HG02588 (cell line): ENCODE results near the gene LRRC23.
A peak's percentile ranks its signal among the peaks of the same experiment; 100 is the strongest.
"Not testable (repeated sequence)": the region's sequence is repeated elsewhere in the genome, so short reads cannot be mapped to it uniquely, and the experiment has no call there.

ENCODE experiments used
- ATAC-seq: cut with Tn5 transposase; IDR thresholded peaks from one replicate; pipeline ENCODE4 v1.9.1; 2021; ENCODE audit warnings: mild to moderate bottlenecking, moderate library complexity; ENCODE audit not compliant: unreplicated experiment

The LRRC23 gene

DNA sequence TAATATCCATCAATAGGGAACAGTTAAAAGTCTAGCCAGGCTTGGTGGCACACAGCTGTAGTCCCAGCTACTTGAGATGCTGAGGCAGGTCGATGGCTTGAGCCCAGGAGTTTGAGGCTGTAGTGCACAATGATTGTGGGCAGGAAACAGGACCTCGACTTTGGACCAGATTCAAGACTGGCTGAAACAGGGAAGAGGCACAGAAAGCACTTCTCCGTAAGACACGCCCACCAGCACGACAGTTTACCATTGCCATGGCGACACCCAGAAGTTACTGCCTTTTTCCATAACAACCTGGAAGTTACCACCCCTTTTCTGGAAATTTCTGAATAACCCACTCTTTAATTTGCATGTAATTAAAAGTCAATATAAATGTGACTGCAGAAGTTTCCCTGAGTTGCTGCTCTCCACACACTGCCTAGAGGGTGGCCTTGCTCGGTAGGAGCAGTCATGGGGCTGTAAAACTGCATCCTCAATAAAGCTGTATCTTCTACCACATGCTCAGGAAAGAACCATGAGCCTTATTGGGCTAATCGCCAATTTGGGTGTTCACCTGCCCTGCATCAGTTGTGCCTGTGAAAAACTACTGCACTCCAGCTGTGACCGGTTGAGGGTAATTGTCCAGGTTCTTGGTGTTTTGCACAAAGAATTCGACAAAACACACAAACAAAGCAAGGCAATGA lies 4.6 kb upstream of the LRRC23 start:
- no peak for ATAC-seq

DNA sequence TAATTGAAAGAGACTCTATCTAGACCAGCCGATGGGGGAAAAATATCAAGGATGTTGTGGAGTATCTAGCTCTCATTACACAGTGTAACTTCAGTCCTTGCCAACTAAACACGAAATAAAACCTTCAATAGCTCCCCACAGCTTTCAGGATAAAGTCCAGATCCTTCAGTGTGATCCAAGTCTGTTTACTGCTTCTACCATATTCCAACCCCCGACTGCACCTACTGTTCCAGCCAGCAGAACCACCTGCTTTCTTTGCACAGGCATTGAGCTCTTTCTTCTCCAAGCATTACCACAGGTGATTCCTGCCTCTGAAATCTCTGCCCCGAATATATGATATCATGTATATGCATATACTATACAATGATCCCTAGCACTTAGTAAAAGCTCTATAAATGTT lies 2.2 kb upstream of the LRRC23 start:
- ATAC-seq = no peak

DNA sequence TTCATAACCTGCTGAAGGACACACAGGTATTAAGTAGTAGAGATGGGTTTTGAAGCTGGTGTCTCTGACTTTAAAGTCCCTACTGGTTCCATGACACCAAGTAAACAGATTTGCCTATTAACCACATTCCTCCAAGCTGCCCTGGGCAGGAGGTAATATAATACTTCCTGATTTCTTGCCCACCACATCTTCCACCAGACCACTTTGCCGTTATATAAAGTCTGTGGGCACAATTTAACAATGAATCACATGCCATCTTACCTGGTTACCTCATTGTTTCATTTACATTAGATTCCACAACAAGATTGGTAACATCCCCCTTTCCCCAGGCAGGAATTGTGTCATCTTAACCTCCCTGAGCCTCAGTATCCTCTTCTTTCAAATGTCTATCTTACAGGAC lies 900 bp upstream of the LRRC23 start:
- no peak for ATAC-seq

GRCh38 chr12:6905414-6906040 lies 905 bp downstream of the LRRC23 start:
- no peak for ATAC-seq

- ATAC-seq = not testable (repeated sequence)
These were observed 3.5 kb downstream of the LRRC23 start for GRCh38 chr12:6908141-6908540.

DNA sequence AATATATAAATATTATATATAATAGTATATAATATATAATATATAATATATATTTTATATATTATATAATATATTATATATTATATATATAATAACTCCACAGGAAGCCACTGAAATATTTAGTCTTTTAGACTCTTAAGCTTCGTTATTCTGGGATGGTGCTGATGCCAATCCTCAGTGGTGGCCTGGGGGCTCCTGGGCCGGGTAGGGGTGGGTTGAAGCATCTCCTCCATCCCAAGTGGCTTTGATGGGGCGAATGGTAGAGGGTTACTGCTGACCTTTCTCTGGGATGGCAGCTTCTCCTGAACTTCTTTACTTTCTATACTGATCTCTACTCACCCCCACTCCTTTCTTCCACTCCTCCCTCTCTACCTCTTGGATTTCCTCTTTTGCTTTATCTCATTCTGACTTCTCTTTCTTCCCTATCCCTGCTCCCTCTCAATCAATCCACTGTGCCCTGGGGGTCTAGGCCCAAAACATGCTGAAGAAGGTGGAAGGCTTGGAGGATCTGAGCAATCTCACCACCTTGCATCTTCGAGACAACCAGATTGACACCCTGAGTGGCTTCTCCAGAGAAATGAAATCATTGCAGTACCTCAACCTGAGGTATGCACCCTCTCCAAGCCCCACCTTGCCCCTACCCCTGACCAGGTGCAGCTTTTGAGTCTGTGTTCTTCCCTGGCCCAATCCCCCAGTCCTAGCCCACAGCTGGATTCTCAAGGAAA lies 5.0 kb downstream of the LRRC23 start:
- no peak for ATAC-seq

DNA sequence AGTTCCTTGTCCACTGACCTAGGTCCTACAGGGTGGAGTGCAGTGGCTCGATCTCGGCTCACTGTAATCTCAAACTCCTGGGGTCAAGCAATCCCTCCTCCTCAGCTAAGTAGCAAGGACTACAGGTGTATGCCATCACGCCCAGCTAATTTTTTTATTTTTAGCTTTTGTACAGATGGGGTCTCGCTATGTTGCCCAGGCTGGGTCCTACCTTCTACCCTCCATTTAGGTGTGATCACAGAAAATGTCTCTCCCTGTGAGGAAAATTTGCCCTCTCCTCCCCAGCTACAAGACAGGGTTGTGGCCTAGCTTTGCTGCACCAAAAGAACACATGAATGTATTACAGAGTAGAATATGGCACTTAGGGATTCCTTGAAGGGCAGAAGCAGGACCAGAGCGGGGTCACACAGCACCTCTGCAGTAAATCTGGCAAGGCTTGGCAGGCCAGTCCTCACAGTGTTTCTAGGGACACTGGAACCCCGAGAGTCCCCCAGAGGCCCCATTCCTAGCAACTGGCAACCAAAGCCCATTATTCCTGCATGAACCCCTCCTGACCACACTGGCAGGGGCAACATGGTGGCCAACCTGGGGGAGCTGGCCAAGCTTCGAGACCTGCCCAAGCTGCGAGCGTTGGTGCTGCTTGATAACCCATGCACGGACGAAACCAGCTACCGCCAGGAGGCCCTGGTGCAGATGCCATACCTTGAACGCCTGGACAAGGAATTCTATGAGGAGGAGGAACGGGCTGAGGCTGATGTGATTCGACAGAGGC lies 7.7 kb downstream of the LRRC23 start:
- ATAC-seq = no peak

DNA sequence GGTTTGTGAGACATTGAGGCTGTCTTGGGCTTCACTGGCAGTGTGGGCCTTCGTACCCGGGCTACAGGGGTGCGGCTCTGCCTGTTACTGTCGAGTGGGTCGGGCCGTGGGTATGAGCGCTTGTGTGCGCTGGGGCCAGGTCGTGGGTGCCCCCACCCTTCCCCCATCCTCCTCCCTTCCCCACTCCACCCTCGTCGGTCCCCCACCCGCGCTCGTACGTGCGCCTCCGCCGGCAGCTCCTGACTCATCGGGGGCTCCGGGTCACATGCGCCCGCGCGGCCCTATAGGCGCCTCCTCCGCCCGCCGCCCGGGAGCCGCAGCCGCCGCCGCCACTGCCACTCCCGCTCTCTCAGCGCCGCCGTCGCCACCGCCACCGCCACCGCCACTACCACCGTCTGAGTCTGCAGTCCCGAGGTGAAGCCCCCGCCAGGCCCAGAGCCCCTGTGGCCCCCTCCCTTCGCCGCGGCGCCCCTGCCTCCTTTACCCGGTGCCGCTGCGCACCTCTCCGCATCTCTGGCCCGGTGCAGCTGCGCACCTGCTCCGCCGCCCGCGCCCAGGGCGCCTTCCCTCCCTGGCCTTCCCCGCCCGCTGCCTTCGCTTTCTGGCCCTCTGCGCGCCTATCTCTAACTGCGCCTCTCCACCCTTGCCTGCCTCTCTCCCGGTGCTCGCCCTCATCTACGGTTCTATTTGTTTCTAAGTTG lies 9.8 kb downstream of the LRRC23 start, which contains the start of gene ENO2:
ENO2 (plus strand) TSS at position 335 of the 701 bp plus-strand sequence. CDS start 1,253 bp downstream, outside the sequence.
- ATAC-seq = peak; percentile 71

GRCh38 chr12:6914947-6915788 lies 10.5 kb downstream of the LRRC23 start:
- ATAC-seq = no peak

DNA sequence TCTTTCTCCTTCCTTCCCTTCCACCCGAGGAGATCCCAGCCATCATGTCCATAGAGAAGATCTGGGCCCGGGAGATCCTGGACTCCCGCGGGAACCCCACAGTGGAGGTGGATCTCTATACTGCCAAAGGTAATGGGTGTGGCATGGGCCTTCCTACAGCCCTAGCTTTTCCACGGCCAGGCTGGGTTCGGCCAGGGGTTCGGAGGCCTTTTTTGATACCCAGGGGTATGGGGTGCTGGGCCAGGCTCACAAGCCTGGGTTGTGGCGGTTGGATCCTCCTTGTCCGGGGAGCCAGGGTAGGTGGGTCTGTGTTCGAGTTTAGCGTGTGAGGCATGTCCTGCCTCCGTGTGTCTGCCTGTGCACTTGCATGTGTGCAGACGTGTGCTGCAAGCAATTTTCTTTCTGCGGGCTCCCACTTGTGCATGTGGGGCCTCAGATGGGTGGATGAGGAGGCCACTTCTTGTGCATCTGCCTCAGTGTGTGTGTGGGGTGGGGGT lies 11.2 kb downstream of the LRRC23 start:
- ATAC-seq = no peak

- ATAC-seq = no peak
These were observed 12.0 kb downstream of the LRRC23 start for GRCh38 chr12:6916426-6917200.

- ATAC-seq = no peak
These were observed 13.0 kb downstream of the LRRC23 start for GRCh38 chr12:6917491-6918231.

GRCh38 chr12:6919588-6919987 lies 15.0 kb downstream of the LRRC23 start:
- no peak for ATAC-seq

DNA sequence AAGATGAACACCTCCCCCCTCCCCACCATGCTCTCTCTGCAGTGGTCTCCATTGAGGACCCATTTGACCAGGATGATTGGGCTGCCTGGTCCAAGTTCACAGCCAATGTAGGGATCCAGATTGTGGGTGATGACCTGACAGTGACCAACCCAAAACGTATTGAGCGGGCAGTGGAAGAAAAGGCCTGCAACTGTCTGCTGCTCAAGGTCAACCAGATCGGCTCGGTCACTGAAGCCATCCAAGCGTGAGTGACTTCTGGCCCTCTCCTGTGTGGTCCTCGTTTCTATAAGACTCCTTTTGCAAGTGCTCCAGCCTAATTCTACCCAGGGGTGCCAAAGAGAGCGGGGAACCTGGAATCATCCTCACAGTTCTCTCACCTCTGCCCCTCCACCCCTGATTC lies 16.9 kb downstream of the LRRC23 start:
- ATAC-seq = no peak

- ATAC-seq = no peak
These were observed 17.6 kb downstream of the LRRC23 start for GRCh38 chr12:6921996-6922946.

DNA sequence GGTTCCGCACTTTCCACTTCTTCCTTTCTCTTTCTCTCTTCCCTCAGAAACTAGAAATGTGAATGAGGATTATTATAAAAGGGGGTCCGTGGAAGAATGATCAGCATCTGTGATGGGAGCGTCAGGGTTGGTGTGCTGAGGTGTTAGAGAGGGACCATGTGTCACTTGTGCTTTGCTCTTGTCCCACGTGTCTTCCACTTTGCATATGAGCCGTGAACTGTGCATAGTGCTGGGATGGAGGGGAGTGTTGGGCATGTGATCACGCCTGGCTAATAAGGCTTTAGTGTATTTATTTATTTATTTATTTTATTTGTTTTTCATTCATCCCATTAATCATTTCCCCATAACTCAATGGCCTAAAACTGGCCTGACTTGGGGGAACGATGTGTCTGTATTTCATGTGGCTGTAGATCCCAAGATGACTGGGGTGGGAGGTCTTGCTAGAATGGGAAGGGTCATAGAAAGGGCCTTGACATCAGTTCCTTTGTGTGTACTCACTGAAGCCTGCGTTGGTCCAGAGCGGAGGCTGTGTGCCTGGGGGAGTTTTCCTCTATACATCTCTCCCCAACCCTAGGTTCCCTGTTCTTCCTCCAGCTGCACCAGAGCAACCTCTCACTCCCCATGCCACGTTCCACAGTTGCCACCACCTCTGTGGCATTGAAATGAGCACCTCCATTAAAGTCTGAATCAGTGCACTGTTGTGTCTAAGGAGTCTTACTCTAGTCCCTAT lies 18.5 kb downstream of the LRRC23 start:
- ATAC-seq = no peak
